Measurements from ENCODE around the gene RMP24.

Gene RMP24

GRCh38 chr18:35991696-35992095 is 19.2 kb downstream of the RMP24 start:
- DNase-seq = no peak
- H2AFZ ChIP-seq (ENCODE audit: low read length) = no peak overlapping the region
- H2BK5ac ChIP-seq (ENCODE audit: insufficient read length, low read length) = no peak overlapping the region
- no peak overlapping the region for H3K56ac ChIP-seq (ENCODE audit: insufficient read length, low read depth, low read length)
- no peak overlapping the region for H3T11ph ChIP-seq (ENCODE audit: low read length)
- H3K9me3 Mint-ChIP-seq = no peaks in the 10 kb centered on the region
- H3K4me1 ChIP-seq (ENCODE audit: insufficient read depth, low read length) = no peaks in the 10 kb centered on the region
- H3K79me1 ChIP-seq (ENCODE audit: insufficient read depth, low read depth, low read length, poor library complexity, severe bottlenecking) = no peaks in the 10 kb centered on the region
- no peak overlapping the region for H2BK120ac ChIP-seq (ENCODE audit: low read depth, low read length, poor library complexity, severe bottlenecking)
- no peaks in the 10 kb centered on the region for H3K9me3 ChIP-seq (ENCODE audit: control insufficient read depth, low read depth, low read length)
- H4K5ac ChIP-seq (ENCODE audit: insufficient read length, low read depth, low read length) = no peak overlapping the region
- H2AK5ac ChIP-seq (ENCODE audit: insufficient read length, low read length) = no peak overlapping the region
- H3K4ac ChIP-seq (ENCODE audit: low read depth, low read length) = no peak overlapping the region
- no peaks in the 10 kb centered on the region for H3K23me2 ChIP-seq (ENCODE audit: insufficient read length, low read depth, low read length, poor library complexity, severe bottlenecking)
- no peak overlapping the region for H2BK20ac ChIP-seq (ENCODE audit: low read depth, low read length, poor library complexity, severe bottlenecking)
- no peak overlapping the region for H3K4me3 Mint-ChIP-seq
- H3K27me3 Mint-ChIP-seq (ENCODE audit: low read depth) = no peaks in the 10 kb centered on the region
- H2BK12ac ChIP-seq (ENCODE audit: insufficient read length, low read depth, low read length) = no peak overlapping the region
- no peak overlapping the region for H3K23ac ChIP-seq (ENCODE audit: insufficient read length, low read depth, low read length)
- H3K18ac ChIP-seq (ENCODE audit: insufficient read length, low read depth, low read length) = no peak overlapping the region
- no peak for TF ChIP-seq CTCF (conservative IDR thresholded peaks at IDR 0.05)
- no peaks in the 10 kb centered on the region for H4K20me1 ChIP-seq (ENCODE audit: control insufficient read depth, insufficient read depth, insufficient read length)
- no peak overlapping the region for H3K4me2 ChIP-seq (ENCODE audit: insufficient read depth, insufficient read length, low read length)
- H3K79me2 ChIP-seq (ENCODE audit: insufficient read depth, low read length) = no peaks in the 10 kb centered on the region
- no peak overlapping the region for H4K91ac ChIP-seq (ENCODE audit: insufficient read length, low read depth, low read length)
- H3K4me1 Mint-ChIP-seq = no peaks in the 10 kb centered on the region
- H4K8ac ChIP-seq (replicated peaks; ENCODE audit: insufficient read length, low read depth, low read length) = no peak overlapping the region
- H3K14ac ChIP-seq (ENCODE audit: insufficient read depth, low read length) = no peak overlapping the region
- no peak overlapping the region for H3K27ac Mint-ChIP-seq
- no peaks in the 10 kb centered on the region; the same call in 1 of the 2 replicates for H3K27me3 ChIP-seq (ENCODE audit: insufficient read depth, low read length)
- H3K9ac ChIP-seq (ENCODE audit: extremely low read depth, insufficient read length, low read length) = no peak overlapping the region
- H3K27ac ChIP-seq (ENCODE audit: insufficient read length, low read depth, low read length) = no peak overlapping the region
- no peak overlapping the region for H2BK15ac ChIP-seq (ENCODE audit: low read depth, low read length)
- peaks cover 4 to 27% (median 24%) of the 10 kb centered on the region in 3 experiments; a peak in 6 of 7 replicates for H3K36me3 Mint-ChIP-seq (ENCODE audit: insufficient read depth in 1 of 3, low read depth in 3 of 3)

Measured in H9 (cell line).